Measurements from ENCODE around the gene GNB1.

The GNB1 gene

DNA sequence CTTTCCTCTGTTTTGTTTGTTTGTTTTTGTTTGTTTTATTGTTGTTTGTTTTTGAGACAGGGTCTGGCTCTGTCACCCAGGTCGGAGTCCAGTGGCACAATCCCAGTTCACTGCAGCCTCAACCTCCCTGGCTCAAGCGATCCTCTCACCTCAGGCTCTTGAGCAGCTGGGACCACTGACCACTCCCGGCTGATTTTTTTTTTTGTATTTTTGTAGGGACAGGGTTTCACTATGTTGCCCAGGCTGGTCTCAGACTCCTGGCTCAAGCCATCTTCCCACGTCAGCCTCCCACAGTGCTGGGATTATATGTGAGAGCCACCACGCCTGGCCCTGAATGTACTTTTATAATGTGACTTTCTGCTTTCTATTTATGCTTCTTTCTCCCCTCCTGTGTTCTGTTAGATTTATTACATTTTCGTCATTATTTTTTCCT lies 19.2 kb upstream of the GNB1 start:
- no peak for DNase-seq

DNA sequence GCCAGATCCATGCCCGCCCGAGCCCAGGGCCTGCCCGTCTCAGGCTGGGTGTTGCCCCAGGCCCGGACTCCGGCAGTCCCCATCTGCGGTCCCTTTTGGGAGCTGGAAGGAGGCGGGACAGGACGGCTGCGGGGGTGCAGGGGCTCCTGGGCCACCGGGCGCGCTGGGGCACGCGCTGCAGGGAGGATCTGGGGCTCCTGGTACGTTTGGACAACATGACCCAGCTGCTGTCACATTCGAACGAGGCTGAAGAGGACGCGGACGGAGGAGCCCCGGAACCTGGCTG lies 17.6 kb upstream of the GNB1 start:
- DNase-seq = no peak

DNA sequence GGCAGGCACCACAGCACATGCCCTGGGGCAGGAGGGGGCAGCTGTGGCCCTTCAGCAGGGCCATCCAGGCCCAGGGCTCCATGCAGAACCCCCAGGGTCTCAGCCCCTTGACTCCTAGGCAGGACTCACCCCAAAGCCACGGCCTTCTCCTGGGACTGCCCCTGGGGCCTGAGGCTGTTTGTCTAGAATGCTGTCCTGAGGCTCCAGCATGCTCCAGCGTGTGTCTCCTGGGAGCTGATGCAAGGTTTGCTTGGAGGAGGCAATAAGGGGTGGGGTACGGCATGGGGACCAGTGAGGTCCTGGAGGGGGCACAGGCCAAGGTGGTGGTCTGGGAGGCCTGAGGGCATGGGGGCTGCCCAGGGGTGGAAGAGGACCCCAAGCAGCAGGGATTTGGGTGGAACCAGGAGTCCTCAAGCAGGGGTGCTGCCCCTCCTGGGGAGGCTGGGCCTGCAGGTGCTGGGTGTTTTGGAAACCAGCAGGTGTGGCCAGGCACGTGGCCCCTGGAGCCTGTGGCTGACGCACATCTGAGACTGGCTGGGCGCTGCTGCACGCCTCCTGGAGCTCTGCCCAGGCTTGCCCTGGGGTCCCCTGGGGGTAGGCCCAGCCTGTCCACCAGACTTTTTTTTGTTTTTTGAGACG lies 16.3 kb upstream of the GNB1 start:
- no peak for DNase-seq

- peak in 3 of 4 experiments; percentile 28 to 51 (median 29) for DNase-seq
These were observed 15.6 kb upstream of the GNB1 start for GRCh38 chr1:1906185-1907097.

GRCh38 chr1:1903224-1903623 lies 12.3 kb upstream of the GNB1 start:
- no peak for DNase-seq

GRCh38 chr1:1901641-1902294 lies 10.9 kb upstream of the GNB1 start:
- no peak for DNase-seq

- DNase-seq = no peak
These were observed 10.2 kb upstream of the GNB1 start for GRCh38 chr1:1900883-1901640.

GRCh38 chr1:1899967-1900327 lies 9.1 kb upstream of the GNB1 start:
- no peak for DNase-seq

DNA sequence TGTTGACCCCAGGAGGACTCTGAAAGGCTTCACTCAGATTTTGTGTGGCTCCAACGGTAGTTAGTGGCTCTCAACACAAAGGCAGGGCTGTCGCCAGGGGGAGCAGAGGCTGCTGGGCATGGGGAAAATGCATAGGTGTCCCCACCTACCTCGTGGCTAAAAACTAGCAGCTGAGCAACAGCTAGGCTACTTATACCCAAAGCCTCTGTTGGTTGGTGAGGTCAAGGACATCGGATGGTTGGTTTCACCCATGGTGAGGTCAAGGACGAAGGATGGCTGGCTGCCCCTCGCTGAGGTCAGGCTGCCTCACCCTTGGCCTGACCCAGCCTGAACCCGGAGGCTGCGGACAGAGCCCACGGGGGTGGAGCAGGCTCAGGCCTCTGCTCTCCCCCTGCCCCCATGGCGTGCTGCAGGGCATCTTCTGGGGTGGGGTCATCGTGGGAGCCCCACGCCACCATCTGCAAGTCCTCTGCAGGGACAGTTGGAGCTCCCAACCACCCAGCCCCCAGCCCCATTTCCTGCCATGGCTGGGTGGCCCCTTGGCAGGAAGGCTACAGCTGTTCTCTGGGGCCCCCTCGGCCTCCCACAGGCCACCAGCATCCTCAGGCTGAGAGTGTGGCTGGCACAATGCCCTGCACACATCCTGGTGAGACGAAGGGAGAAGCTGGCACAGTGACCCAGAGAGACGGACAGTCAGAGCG lies 8.5 kb upstream of the GNB1 start:
- no peak for DNase-seq

DNA sequence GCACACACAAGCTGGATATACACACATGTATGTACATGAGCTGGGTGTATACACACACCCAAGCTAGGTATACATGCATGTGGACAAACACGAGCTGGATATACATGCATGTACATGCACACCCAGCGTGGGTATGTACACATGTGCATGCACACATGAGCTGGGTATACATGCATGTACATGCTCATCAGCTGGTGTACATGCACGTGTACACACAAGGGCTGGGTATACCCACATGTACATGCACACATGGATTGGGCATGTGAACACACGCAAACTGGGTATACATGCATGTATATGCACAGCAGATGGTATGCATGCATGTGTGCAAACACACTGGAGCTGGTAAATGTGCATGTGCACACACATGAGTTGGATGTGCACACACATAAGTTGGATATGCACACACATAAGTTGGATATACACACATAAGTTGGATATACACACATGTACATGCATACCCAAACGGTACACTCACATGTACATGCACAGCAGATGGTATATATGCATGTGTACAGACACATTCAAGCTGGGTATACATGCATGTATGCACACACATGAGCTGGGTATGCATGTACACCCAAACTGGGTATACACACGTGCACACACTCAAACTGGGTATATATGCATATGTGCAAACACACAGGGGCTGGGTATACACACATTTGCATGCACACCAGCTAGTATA lies 7.5 kb upstream of the GNB1 start:
- DNase-seq = no peak

DNA sequence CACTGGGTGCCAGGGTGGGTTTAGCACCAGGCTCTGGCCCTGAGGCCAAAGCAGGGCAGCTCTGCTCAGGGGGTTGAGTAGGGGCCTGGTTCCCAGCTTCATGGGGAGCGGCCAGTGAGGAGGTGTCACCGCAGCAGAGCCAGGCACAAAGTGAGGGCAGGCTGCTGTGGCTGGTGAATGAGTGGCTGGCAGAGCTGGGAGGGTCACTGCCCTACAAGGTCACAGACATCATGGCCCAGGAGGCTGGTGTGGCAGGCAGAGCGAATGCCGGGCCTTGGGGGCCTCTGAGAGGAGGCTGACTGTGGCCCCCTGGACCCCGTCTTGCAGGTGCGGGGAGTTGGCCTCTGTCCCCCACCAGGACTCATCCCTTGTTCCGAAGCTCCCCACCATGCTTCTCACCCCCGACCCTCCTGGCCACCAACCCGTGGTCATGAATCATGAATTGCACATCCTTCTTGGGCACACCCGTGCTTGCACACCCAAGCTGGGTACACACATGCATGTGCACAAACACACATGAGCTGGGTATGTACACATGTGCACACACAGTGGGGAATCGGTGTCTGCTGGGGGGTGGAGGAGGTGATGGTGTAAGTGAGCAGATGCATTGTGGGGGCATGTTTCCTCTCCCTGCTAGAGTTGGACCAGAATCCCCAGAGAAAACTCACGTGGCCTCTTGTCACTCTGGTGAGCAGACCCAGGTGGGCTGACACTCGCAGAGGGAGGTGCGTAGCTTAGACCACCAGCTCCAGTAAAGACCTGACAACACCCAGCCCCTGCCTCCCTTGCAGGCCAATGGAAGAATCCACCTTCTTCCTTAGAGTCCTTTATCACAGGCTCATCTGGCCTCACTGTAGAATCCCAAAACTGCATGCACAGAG lies 4.8 kb upstream of the GNB1 start:
- no peak for DNase-seq

DNA sequence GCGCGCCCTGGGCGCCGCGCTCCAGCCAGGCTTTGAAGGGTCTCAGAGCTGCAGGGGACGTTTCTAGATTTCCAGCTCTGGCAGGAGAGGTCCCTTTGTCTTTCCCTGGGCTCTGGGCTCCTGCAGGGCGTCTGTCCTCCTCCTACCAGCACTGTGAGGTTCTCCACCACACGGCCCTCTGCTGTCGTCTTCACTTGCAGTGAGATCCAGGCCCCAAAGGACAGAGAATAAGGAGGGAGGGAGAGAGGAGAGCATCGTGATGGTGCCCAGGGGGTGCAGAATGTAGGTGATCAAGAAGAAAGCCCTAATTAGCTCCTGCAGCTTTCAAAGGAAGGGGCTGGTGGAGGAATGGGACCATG lies 4.2 kb upstream of the GNB1 start:
- no peak for DNase-seq

- no peak for DNase-seq
These were observed 3.6 kb upstream of the GNB1 start for GRCh38 chr1:1894354-1895059.

DNA sequence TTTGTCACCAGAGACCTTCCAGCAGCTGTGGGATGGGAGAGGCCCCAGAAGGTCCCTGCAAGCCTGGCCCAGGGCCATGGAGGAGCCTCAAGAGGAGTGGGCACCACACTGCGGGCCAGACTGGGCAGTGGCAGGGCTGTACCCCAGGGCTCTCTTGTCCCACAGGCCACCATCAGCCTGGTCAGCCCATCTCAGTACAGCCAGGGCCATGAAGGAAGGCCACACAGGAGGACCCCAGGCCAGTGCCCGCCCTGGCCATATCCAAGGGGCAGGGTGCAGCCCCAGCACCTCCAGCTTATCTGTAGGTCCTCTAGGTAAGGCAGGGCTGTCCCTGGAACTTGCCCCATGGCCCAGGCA lies 3.1 kb upstream of the GNB1 start:
- DNase-seq = no peak

GRCh38 chr1:1893291-1893985 lies 2.6 kb upstream of the GNB1 start:
- DNase-seq = no peak

GRCh38 chr1:1892763-1893120 lies 1.9 kb upstream of the GNB1 start:
- no peak for DNase-seq

DNA sequence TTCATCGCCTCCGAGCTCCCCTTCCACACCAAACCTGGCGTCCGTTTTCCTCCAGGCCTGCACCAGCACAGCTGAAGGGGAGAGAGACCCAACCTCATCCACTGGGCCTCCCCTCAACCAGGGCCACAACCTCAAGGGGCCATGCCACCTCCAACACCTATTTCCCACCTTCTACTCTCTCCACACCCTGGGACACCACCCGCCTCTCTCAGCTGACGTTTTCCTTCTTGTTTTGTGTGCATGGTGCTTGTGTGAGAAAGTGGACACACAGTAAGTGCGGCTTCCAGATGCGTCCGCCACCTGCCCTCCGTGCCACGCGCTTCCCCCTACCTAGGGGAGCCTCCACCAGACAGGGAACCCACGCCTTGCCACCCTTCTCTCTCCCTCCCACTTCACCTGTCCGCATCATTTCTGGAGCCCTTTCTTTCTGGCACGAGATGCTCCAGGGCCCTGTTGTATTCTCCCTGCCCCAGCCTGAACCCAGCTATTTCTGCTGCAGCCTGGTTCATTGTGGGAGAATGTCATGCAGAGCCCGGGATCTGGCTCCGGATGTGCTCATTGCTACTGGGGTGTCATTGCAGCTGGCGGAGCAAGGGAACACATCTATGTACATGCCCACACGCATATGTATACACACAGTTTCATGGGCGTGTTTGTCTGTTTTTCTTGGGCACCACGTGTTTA lies 1.3 kb upstream of the GNB1 start:
- DNase-seq = no peak

- peak; percentile 66 to 84 (median 78) for DNase-seq
These were observed 627 bp upstream of the GNB1 start for GRCh38 chr1:1891349-1892078.

Measured in activated naive CD4-positive, alpha-beta T cell (primary cell).